HEK293 (cell line): ENCODE data around the gene SLC25A1.
A peak's percentile ranks its signal among the peaks of the same experiment; 100 is the strongest.

Source experiments
- CTCF ChIA-PET: fragments of 350-600 bp; formaldehyde crosslinking; extraction: SDS; loops from one replicate; lab custom pipeline; 2021; ENCODE audit warnings: antibody characterized with exemption; lab: Yijun Ruan, JAX
- POLR2A ChIA-PET: fragments of 300-600 bp; formaldehyde crosslinking; extraction: SDS; loops from one replicate; lab custom pipeline; 2020; ENCODE audit warnings: antibody characterized with exemption, inconsistent platforms; lab: Yijun Ruan, JAX
- H3K27ac ChIP-seq: fragments of 200-500 bp; sonication (Bioruptor generic); 2 replicates; pipeline ENCODE4 v1.5.1; 2014; ENCODE audit warnings: low read depth, low read length, control low read depth, inconsistent platforms; ENCODE audit errors: extremely low read depth
- H3K36me3 ChIP-seq, 2 experiments: fragments of 200-500 bp in 1 of 2; sonication (Bioruptor generic) in 1 of 2; 1 replicate in 1 of 2; 2 replicates in 1 of 2; pipeline ENCODE4 v1.5.1; 2014 to 2017; ENCODE audit warnings: inconsistent platforms in 2 of 2, low read length in 2 of 2; ENCODE audit not compliant: control insufficient read depth in 2 of 2, insufficient read depth in 1 of 2
- H3K4me1 ChIP-seq: fragments of 200-500 bp; sonication (Bioruptor generic); 2 replicates; pipeline ENCODE4 v1.5.1; 2014; ENCODE audit warnings: mild to moderate bottlenecking, low read length, inconsistent platforms; ENCODE audit not compliant: control insufficient read depth, insufficient read depth
- H3K4me3 ChIP-seq: 2 replicates; pipeline ENCODE4 v1.5.1; 2011; ENCODE audit warnings: low read depth, mild to moderate bottlenecking, control low read depth, low read length, moderate library complexity
- H3K9me3 ChIP-seq: fragments of 200-500 bp; sonication (Bioruptor generic); 2 replicates; pipeline ENCODE4 v1.5.1; 2014; ENCODE audit warnings: low read depth, low read length, inconsistent platforms; ENCODE audit not compliant: control insufficient read depth, insufficient read depth
- KLF17 ChIP-seq: fragments of 450-650 bp; formaldehyde crosslinking; IDR thresholded peaks from 2 replicates; pipeline ENCODE4 v1.5.1; 2016; ENCODE audit warnings: missing biosample characterization, missing genetic modification characterization
- KLF8 ChIP-seq: fragments of 450-650 bp; formaldehyde crosslinking; IDR thresholded peaks from 2 replicates; pipeline ENCODE4 v1.5.1; 2016; ENCODE audit warnings: missing biosample characterization, missing genetic modification characterization
- OVOL3 ChIP-seq: fragments of 450-650 bp; formaldehyde crosslinking; IDR thresholded peaks from 2 replicates; pipeline ENCODE4 v1.5.1; 2016; ENCODE audit warnings: missing biosample characterization, missing genetic modification characterization
- PRDM2 ChIP-seq: fragments of 450-650 bp; formaldehyde crosslinking; IDR thresholded peaks from 2 replicates; pipeline ENCODE4 v1.5.1; 2016; ENCODE audit warnings: missing biosample characterization, missing genetic modification characterization, borderline replicate concordance
- PRDM4 ChIP-seq: fragments of 450-650 bp; formaldehyde crosslinking; IDR thresholded peaks from 2 replicates; pipeline ENCODE4 v1.5.1; 2017; ENCODE audit warnings: missing biosample characterization, missing genetic modification characterization
- YY2 ChIP-seq: fragments of 450-650 bp; formaldehyde crosslinking; IDR thresholded peaks from 2 replicates; pipeline ENCODE4 v1.5.1; 2016; ENCODE audit warnings: missing biosample characterization, missing genetic modification characterization
- ZBTB1 ChIP-seq: fragments of 450-650 bp; formaldehyde crosslinking; IDR thresholded peaks from 2 replicates; pipeline ENCODE4 v1.5.1; 2016; ENCODE audit warnings: missing biosample characterization, missing genetic modification characterization
- ZBTB10 ChIP-seq: fragments of 450-650 bp; formaldehyde crosslinking; IDR thresholded peaks from 2 replicates; pipeline ENCODE4 v1.5.1; 2016; ENCODE audit warnings: missing biosample characterization, missing genetic modification characterization
- ZIC2 ChIP-seq: fragments of 450-650 bp; formaldehyde crosslinking; IDR thresholded peaks from 2 replicates; pipeline ENCODE4 v1.5.1; 2016; ENCODE audit warnings: missing biosample characterization, missing genetic modification characterization
- ZNF140 ChIP-seq: fragments of 450-650 bp; formaldehyde crosslinking; IDR thresholded peaks from 2 replicates; pipeline ENCODE4 v1.5.1; 2016; ENCODE audit warnings: missing biosample characterization, missing genetic modification characterization
- ZNF169 ChIP-seq: fragments of 450-650 bp; formaldehyde crosslinking; IDR thresholded peaks from 2 replicates; pipeline ENCODE4 v1.5.1; 2016; ENCODE audit warnings: missing biosample characterization, missing genetic modification characterization
- ZNF19 ChIP-seq: fragments of 450-650 bp; formaldehyde crosslinking; IDR thresholded peaks from 2 replicates; pipeline ENCODE4; 2016; ENCODE audit warnings: missing biosample characterization, missing genetic modification characterization, low read depth
- ZNF248 ChIP-seq: fragments of 450-650 bp; formaldehyde crosslinking; IDR thresholded peaks from 2 replicates; pipeline ENCODE4 v1.5.1; 2017; ENCODE audit warnings: missing biosample characterization, missing genetic modification characterization
- ZNF37A ChIP-seq: fragments of 450-650 bp; IDR thresholded peaks from 2 replicates; pipeline ENCODE4 v1.5.1; 2018; ENCODE audit warnings: missing biosample characterization, missing genetic modification characterization
- ZNF404 ChIP-seq: fragments of 450-650 bp; formaldehyde crosslinking; IDR thresholded peaks from 2 replicates; pipeline ENCODE4 v1.5.1; 2017; ENCODE audit warnings: missing biosample characterization, missing genetic modification characterization
- ZNF571 ChIP-seq: fragments of 450-650 bp; formaldehyde crosslinking; IDR thresholded peaks from 2 replicates; pipeline ENCODE4 v1.5.0; 2017; ENCODE audit warnings: missing biosample characterization, missing genetic modification characterization
- ZNF677 ChIP-seq: fragments of 450-650 bp; IDR thresholded peaks from 2 replicates; pipeline ENCODE4 v1.5.0; 2018; ENCODE audit warnings: missing biosample characterization, mild to moderate bottlenecking, missing genetic modification characterization, moderate library complexity
- TF ChIP-seq, protein P1 (sequence below): fragments of 450-650 bp; formaldehyde crosslinking; IDR thresholded peaks from 2 replicates; pipeline ENCODE4 v1.5.1; 2016; ENCODE audit warnings: missing biosample characterization, missing genetic modification characterization
- TF ChIP-seq, protein P2 (sequence below): fragments of 450-650 bp; formaldehyde crosslinking; IDR thresholded peaks from 2 replicates; pipeline ENCODE4 v1.5.0; 2017; ENCODE audit warnings: missing biosample characterization, missing genetic modification characterization, borderline replicate concordance

Gene SLC25A1

DNA sequence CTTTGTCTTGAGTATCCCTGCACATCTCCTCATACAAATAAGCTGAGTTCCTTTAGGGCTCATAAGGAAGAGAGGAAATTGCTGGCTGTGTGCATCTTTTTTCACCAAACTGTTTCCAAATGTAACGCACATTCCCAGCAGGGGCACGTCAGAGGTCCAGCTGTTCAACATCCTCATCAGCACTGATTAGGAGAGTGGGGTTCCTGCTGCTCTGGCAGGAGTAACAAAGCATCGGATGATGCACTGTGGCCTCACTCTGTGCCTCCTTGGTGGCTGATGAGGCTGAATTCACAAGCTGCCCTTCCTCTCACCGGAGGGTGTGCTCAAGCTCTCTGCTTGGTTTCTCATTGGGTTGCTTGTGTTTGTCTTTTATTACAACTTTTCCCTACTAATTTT, 35.5 kb upstream of the SLC25A1 start:
- ChIA-PET POLR2A (no interaction called here), CTCF (interaction anchor here (1.1 kb wide), 1 partner anchor 416 kb away, joined by 4 read pairs; no protein-coding TSS in a partner anchor)
- peaks cover 0 to 30% of the 10 kb centered on the region in 2 experiments; a peak in 1 of 3 replicates for H3K36me3 ChIP-seq
- H3K9me3 ChIP-seq: no peaks in the 10 kb centered on the region
- no peak overlapping the region for H3K4me3 ChIP-seq
- TF ChIP-seq PRDM4 (no peak), ZBTB1 (no peak), ZNF404 (tag by site-specific recombination) (no peak), ZIC2 (tag by site-specific recombination) (peak; percentile 90), KLF8 (tag by site-specific recombination) (no peak), ZNF37A (no peak), KLF17 (no peak)
- peaks cover 4% of the 10 kb centered on the region; the same call in 1 of the 2 replicates for H3K4me1 ChIP-seq
- H3K27ac ChIP-seq: no peak overlapping the region

- H3K4me1 ChIP-seq: peaks cover 4% of the 10 kb centered on the region; the same call in 1 of the 2 replicates
- H3K36me3 ChIP-seq: peaks cover 0 to 30% of the 10 kb centered on the region in 2 experiments; a peak in 1 of 3 replicates
- no peak overlapping the region for H3K27ac ChIP-seq
- no peaks in the 10 kb centered on the region for H3K9me3 ChIP-seq
- H3K4me3 ChIP-seq: no peak overlapping the region
- CTCF ChIA-PET: interaction anchor here (1.1 kb wide), 1 partner anchor 416 kb away, joined by 4 read pairs; no protein-coding TSS in a partner anchor
- POLR2A ChIA-PET: no interaction called here
- TF ChIP-seq ZNF140 (tag by site-specific recombination) (no peak), ZNF19 (no peak), PRDM2 (tag by site-specific recombination) (no peak), ZNF677 (tag by site-specific recombination) (no peak), YY2 (tag by site-specific recombination) (no peak), ZNF571 (no peak), ZNF248 (tag by site-specific recombination) (no peak), ZBTB10 (tag by site-specific recombination) (no peak), ZNF169 (no peak), OVOL3 (tag by site-specific recombination) (no peak)
- TF ChIP-seq, protein P1, sequence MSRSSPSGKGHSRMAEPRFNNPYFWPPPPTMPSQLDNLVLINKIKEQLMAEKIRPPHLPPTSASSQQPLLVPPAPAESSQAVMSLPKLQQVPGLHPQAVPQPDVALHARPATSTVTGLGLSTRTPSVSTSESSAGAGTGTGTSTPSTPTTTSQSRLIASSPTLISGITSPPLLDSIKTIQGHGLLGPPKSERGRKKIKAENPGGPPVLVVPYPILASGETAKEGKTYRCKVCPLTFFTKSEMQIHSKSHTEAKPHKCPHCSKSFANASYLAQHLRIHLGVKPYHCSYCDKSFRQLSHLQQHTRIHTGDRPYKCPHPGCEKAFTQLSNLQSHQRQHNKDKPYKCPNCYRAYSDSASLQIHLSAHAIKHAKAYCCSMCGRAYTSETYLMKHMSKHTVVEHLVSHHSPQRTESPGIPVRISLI: no peak
- TF ChIP-seq, protein P2, sequence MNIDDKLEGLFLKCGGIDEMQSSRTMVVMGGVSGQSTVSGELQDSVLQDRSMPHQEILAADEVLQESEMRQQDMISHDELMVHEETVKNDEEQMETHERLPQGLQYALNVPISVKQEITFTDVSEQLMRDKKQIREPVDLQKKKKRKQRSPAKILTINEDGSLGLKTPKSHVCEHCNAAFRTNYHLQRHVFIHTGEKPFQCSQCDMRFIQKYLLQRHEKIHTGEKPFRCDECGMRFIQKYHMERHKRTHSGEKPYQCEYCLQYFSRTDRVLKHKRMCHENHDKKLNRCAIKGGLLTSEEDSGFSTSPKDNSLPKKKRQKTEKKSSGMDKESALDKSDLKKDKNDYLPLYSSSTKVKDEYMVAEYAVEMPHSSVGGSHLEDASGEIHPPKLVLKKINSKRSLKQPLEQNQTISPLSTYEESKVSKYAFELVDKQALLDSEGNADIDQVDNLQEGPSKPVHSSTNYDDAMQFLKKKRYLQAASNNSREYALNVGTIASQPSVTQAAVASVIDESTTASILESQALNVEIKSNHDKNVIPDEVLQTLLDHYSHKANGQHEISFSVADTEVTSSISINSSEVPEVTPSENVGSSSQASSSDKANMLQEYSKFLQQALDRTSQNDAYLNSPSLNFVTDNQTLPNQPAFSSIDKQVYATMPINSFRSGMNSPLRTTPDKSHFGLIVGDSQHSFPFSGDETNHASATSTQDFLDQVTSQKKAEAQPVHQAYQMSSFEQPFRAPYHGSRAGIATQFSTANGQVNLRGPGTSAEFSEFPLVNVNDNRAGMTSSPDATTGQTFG (tag by site-specific recombination): no peak
These were observed 35.0 kb upstream of the SLC25A1 start for GRCh38 chr22:19213442-19214077.
